ENCODE data around the gene RAD51B.

Gene RAD51B

DNA sequence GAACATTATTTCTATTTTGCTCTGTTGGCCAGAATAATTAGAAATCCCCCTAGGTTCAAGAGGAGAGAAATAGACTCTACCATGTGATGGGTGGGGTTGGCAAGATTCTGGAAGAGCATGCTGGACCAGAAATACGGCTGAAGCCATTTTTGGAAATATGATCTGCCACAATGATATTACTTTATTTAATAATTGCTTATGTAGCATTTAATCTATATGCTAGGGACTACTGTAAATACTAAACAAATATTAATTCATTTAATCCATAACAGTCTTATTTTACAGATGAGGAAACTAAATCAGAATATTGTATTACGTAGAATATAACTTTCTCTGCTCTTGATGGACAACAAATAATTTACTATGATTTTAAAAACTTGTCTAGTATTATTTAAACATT is 193.7 kb downstream of the RAD51B start:
- H3K9ac ChIP-seq (ENCODE audit: insufficient read length) = no peak overlapping the region
- H3K4me3 ChIP-seq = no peak overlapping the region
- no peak for TF ChIP-seq EZH2 (IDR thresholded peaks at IDR 0.05)
- no peak for TF ChIP-seq FOXP2 (optimal IDR thresholded peaks at IDR 0.05; ENCODE audit: control extremely low read depth, extremely low read length, insufficient read depth)
- no peak for TF ChIP-seq POLR2AphosphoS5 (IDR thresholded peaks at IDR 0.05; ENCODE audit: borderline replicate concordance, low read depth, low read length)
- DNase-seq (ENCODE audit: low read depth, low spot score) = no peak
- H3K36me3 ChIP-seq (ENCODE audit: insufficient read depth, low read length) = no peaks in the 10 kb centered on the region
- no peak overlapping the region for H3K27ac ChIP-seq
- H3K9me3 ChIP-seq (ENCODE audit: low read depth, low read length) = no peaks in the 10 kb centered on the region

DNA sequence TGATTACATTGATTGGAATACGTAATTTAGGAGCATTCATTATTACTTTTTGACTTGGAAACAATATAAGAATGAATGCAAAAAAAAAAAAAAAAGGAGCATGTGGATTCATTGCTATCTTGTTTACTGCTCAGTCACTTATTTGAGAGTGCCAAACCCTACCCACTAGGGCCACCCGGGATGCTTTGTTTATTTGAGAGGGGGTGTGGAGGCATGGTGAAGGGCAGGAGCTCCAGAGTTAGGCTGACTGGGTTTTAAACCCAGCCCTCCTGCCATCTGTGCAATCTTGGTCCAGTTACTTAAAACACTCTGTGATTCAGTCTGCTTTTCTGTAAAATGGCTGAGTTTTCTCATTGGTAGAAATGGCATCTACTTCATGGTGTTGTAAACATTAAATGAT is 195.2 kb downstream of the RAD51B start:
- DNase-seq (ENCODE audit: low read depth, low spot score) = no peak
- Histone ChIP-seq H3K27ac (no peak overlapping the region), H3K36me3 (ENCODE audit: insufficient read depth, low read length) (no peaks in the 10 kb centered on the region)

DNA sequence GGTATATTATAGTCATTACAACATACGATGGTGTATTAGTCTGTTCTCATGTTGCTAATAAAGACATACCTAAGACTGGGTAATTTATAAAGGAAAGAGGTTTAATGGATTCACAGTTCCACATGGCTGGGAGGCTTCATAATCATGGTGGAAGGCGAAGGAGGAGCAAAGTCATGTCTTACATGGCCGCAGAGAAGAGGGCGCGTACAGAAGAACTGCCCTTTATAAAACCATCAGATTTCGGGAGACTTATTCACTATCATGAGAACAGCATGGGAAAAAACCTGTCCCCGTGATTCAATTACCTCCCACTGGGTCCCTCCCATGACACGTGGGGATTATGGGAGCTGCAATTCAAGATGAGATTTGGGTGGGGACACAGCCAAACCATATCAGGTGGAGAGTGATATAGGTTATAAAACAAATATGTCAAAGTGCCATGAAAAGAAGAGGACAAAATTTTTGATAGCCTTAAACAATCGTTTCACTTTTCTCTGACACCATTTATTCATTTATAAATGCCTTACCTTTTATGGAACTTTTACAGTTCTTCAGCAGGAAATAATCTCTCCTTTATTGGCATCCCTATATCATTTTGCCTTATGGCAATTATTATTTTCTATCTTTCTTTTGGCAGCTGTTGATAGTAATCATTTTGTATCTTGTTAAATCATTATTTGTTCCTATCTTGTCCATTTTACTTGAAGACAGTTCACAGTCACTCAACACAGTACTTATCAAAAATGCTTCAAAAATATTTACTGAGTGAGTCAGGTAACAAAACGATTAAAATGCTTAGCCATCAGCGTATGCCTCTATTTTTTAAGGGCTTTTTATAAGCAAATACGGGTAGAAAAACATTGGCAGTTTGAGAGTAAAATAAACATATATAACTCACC is 196.0 kb downstream of the RAD51B start:
- DNase-seq (ENCODE audit: low read depth, low spot score) = no peak
- TF ChIP-seq EZH2 (IDR thresholded peaks at IDR 0.05) (no peak), POLR2AphosphoS5 (IDR thresholded peaks at IDR 0.05; ENCODE audit: borderline replicate concordance, low read depth, low read length) (no peak), FOXP2 (optimal IDR thresholded peaks at IDR 0.05; ENCODE audit: control extremely low read depth, extremely low read length, insufficient read depth) (no peak)
- Histone ChIP-seq H3K9me3 (ENCODE audit: low read depth, low read length) (no peaks in the 10 kb centered on the region), H3K36me3 (ENCODE audit: insufficient read depth, low read length) (no peaks in the 10 kb centered on the region), H3K4me3 (no peak overlapping the region), H3K9ac (ENCODE audit: insufficient read length) (no peak overlapping the region), H3K27ac (peak overlapping the region; percentile 80)

More for the DNA sequence above, 195.2 kb downstream of the RAD51B start:
- Histone ChIP-seq H3K4me3 (no peak overlapping the region), H3K9ac (ENCODE audit: insufficient read length) (no peak overlapping the region), H3K9me3 (ENCODE audit: low read depth, low read length) (no peaks in the 10 kb centered on the region)
- TF ChIP-seq EZH2 (IDR thresholded peaks at IDR 0.05) = no peak

DNA sequence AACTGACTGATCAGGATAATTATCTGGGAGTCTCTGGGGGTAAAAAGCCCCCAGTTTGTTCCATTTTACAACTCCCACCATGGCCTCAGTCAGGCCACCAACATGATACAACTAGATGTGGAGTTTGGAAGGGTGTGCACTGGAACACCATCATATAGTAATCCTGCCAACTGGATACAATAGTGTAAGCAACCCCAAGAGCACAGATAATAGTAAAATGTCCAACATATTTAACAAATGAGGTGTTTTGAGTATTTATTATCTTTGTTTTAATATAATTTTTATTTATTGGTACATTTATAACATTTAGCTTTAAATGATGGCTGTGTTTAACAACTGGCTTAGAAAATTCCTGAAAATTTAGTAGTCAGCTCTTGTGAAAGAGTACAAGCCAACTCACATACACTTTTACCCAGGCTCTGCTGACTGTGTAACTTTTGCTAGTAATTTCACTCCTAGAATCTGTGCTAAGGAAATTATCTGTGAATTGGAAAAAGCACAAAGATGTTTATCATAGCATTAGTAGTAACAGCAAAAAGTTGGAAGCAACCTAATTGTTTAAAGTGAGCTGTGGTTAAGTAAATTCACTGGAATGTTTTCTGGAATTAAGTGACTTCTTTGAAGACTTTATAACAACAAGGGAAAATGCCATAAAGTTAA is 196.8 kb downstream of the RAD51B start:
- peak; percentile 56 for DNase-seq (ENCODE audit: low read depth, low spot score)

DNA sequence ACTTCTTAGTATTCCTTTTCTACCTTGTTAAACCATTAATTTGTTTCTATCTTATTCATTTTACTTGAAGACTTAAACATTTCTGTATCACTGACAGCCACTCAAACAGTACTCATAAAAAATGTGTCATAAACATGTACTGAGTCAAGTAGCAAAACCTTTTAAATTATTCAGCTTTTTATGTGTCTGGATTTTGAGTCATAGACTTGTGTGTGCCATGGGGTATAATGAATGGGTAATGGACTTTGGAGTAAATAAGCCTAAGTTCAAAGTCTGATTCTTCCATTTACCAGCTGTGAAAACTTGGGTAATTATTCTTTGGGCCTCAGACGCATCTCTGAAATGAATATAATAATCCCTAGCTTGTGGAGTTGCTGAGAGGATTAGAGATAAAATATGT is 199.0 kb downstream of the RAD51B start:
- no peaks in the 10 kb centered on the region for H3K9me3 ChIP-seq (ENCODE audit: low read depth, low read length)
- H3K4me3 ChIP-seq = peak overlapping the region; percentile 48
- no peak overlapping the region for H3K9ac ChIP-seq (ENCODE audit: insufficient read length)
- no peaks in the 10 kb centered on the region for H3K36me3 ChIP-seq (ENCODE audit: insufficient read depth, low read length)
- peak; percentile 53 for DNase-seq (ENCODE audit: low read depth, low spot score)
- peak overlapping the region; percentile 76 for H3K27ac ChIP-seq
- TF ChIP-seq POLR2AphosphoS5 (IDR thresholded peaks at IDR 0.05; ENCODE audit: borderline replicate concordance, low read depth, low read length) = no peak; the same call in 1 of the 2 replicates
- TF ChIP-seq FOXP2 (optimal IDR thresholded peaks at IDR 0.05; ENCODE audit: control extremely low read depth, extremely low read length, insufficient read depth) = no peak
- TF ChIP-seq EZH2 (IDR thresholded peaks at IDR 0.05) = no peak

More for the DNA sequence above, 196.8 kb downstream of the RAD51B start:
- no peak overlapping the region for H3K4me3 ChIP-seq
- no peaks in the 10 kb centered on the region for H3K9me3 ChIP-seq (ENCODE audit: low read depth, low read length)
- H3K9ac ChIP-seq (ENCODE audit: insufficient read length) = no peak overlapping the region
- peak overlapping the region; percentile 80 for H3K27ac ChIP-seq
- no peaks in the 10 kb centered on the region for H3K36me3 ChIP-seq (ENCODE audit: insufficient read depth, low read length)
- TF ChIP-seq POLR2AphosphoS5 (IDR thresholded peaks at IDR 0.05; ENCODE audit: borderline replicate concordance, low read depth, low read length) = no peak; the same call in 1 of the 2 replicates
- TF ChIP-seq FOXP2 (optimal IDR thresholded peaks at IDR 0.05; ENCODE audit: control extremely low read depth, extremely low read length, insufficient read depth) = peak; percentile 12

DNA sequence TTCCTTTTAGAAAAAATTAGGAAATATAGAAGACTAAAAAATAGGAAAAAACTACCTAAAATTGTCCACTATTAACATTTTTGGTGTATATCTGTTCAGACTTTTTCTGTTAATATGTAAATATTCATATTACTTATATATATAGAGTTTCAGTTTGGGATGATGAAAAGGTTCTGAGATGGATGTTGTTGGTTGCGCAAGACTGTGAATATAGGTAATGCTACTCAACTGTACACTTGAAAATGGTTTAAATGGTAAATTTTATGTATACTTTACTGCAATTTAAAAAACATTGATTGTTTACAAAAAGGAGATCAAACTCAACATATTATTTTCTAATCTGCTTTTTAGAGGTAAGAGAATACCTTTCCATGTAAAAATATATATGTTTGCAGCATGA is 200.9 kb downstream of the RAD51B start:
- DNase-seq (ENCODE audit: low read depth, low spot score) = no peak
- no peak overlapping the region for H3K4me3 ChIP-seq
- no peak overlapping the region for H3K9ac ChIP-seq (ENCODE audit: insufficient read length)
- H3K27ac ChIP-seq = no peak overlapping the region
- TF ChIP-seq FOXP2 (optimal IDR thresholded peaks at IDR 0.05; ENCODE audit: control extremely low read depth, extremely low read length, insufficient read depth) = no peak
- TF ChIP-seq POLR2AphosphoS5 (IDR thresholded peaks at IDR 0.05; ENCODE audit: borderline replicate concordance, low read depth, low read length) = no peak
- no peak for TF ChIP-seq EZH2 (IDR thresholded peaks at IDR 0.05)
- H3K36me3 ChIP-seq (ENCODE audit: insufficient read depth, low read length) = no peaks in the 10 kb centered on the region
- no peaks in the 10 kb centered on the region for H3K9me3 ChIP-seq (ENCODE audit: low read depth, low read length)

DNA sequence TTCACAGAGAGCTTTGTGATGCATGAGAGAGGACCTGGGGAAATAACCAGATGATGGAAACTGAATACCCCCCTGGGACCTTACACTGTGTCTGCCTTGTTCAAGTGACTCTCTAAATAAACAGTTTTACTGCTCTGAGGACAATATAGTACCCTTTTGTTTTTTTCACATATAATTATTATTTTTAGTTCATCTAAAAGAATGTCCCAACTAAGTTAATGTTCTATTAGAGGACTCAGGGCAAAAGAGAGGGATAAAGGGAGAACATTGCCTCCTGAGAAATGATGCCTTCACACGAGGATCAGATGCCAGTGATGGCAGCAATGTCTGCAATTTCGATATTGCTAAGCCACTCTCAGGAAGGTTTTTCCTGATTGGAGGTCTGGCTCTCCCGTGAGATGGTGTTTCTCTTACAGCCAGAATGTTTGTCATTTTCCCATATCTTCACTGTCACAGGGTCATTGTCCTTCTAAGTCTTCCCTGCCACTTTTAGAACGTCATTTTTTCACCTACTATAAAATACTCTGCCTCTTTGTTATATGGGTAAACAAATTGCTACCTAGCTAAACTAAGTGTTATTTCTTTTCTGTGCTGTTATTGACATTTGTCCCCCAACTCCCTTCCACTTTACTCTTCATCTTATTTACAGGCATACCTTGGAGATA is 201.6 kb downstream of the RAD51B start:
- H3K9ac ChIP-seq (ENCODE audit: insufficient read length) = no peak overlapping the region
- TF ChIP-seq FOXP2 (optimal IDR thresholded peaks at IDR 0.05; ENCODE audit: control extremely low read depth, extremely low read length, insufficient read depth) (no peak), POLR2AphosphoS5 (IDR thresholded peaks at IDR 0.05; ENCODE audit: borderline replicate concordance, low read depth, low read length) (no peak), EZH2 (IDR thresholded peaks at IDR 0.05) (no peak)
- no peak overlapping the region for H3K4me3 ChIP-seq
- no peak for DNase-seq (ENCODE audit: low read depth, low spot score)
- H3K9me3 ChIP-seq (ENCODE audit: low read depth, low read length) = no peaks in the 10 kb centered on the region
- no peak overlapping the region for H3K27ac ChIP-seq
- no peaks in the 10 kb centered on the region for H3K36me3 ChIP-seq (ENCODE audit: insufficient read depth, low read length)

DNA sequence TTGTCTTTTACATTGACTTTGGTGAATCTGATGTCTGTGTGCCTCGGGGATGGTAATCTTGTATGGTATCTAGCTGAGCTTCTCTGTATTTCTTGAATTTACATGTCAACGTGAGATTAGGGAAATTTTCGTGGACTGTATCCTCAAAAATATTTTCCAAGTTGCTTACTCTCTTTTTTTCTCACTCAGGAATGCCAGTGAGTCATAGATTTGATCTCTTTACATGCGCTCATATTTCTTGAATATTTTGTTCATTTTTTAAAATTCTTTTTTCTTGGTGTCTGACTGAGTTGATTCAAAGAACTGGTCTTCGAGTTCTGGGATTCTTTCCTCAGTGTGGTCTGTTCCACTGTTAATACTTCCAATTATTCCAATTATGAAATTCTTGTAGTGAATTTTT is 207.7 kb downstream of the RAD51B start:
- no peaks in the 10 kb centered on the region for H3K36me3 ChIP-seq (ENCODE audit: insufficient read depth, low read length)
- no peak overlapping the region for H3K9ac ChIP-seq (ENCODE audit: insufficient read length)
- no peak for TF ChIP-seq EZH2 (IDR thresholded peaks at IDR 0.05)
- no peak for TF ChIP-seq POLR2AphosphoS5 (IDR thresholded peaks at IDR 0.05; ENCODE audit: borderline replicate concordance, low read depth, low read length)
- no peak for TF ChIP-seq FOXP2 (optimal IDR thresholded peaks at IDR 0.05; ENCODE audit: control extremely low read depth, extremely low read length, insufficient read depth)
- no peak for DNase-seq (ENCODE audit: low read depth, low spot score)
- no peaks in the 10 kb centered on the region; the same call in 1 of the 2 replicates for H3K9me3 ChIP-seq (ENCODE audit: low read depth, low read length)
- H3K27ac ChIP-seq = no peak overlapping the region
- no peak overlapping the region for H3K4me3 ChIP-seq
